Stimulated activated CD4-positive, alpha-beta T cell treated with anti-CD3 and anti-CD28 coated beads, Interleukin-12 subunit alpha, Interleukin-12 subunit beta, amount 100 ng/mL, for 48 hours (primary cell): Measurements from ENCODE around the gene LLCFC1.

Experiments used
- DNase-seq, 3 donors: peaks; one replicate each; pipeline ENCODE4 v3.0.0-alpha.2; 2020; ENCODE audit warnings: low read depth in 2 of 3, low spot score in 1 of 3

The LLCFC1 gene

GRCh38 chr7:142939226-142939910 lies at the start of gene LLCFC1:
TSS of gene LLCFC1 (plus strand) at chr7:142939484. CDS start at chr7:142939622, 138 bp downstream.
- DNase-seq = no peak

DNA sequence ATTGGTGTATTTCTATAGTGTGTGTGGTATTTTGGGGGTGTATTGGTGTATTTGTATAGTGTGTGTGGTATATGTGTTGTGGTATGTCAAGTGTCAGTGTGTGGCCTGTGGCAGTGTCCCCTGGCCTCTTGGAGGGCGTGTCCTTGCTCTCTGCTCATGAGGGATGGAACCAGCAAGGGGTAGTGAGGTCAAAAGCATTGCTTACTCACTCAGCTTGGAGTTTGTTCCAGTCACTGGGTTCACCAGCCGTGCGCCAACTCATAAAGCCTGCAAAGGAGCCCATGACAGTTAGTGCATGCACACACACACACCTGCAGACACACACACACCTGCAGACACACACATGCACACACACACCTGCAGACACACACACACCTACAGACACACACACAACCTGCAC lies 49.5 kb upstream of the LLCFC1 start:
- DNase-seq = no peak

DNA sequence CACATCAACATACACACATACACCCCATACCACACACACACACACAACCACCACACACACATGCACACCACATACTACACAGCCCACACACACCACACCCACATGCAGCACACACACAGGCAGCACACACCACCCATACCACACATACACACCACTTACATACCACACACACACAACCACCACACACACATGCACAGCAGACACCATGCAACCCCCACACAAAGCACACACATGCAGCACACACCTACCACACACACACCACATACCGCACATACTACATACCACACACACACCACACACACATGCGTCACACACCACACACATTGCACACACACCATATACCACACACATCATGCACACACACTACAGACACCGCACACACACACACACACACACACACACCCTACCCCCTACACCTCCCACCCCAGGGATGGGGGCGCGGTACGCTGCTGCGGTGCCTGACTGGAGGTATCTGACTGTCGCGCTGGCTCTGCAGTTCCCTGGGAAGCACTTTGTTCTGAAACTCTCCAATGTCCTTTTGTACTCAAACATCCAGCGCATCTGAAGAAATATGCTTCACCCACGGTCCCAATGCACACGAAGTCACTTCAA lies 48.3 kb upstream of the LLCFC1 start:
- DNase-seq = no peak

DNA sequence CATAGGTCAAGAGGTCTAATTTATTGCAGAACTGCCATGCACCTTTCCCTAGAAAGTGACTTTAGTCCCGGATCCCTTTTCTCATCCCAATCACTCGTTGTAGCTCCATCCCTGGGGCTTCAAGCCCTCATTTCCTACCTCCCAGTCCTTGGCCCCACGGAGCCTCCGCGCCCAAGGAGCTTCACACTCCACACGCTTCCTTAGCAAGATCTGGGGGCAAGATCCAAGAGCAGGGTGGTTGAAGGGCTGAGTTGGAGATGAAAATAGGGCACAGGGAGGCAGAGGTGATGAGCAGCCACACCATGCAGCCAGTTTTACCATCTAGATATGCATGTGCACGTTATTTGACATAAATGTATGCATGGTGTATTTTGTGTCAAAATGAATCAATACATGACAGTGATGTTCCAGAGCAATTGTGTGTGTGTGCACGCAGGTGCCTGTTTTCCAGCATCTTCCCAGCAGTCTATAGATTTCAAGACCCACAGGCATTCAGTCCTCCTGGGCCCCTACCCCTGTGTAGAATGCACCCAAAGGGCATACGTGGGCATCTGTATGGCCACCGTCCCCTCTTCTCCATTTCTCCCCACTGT lies 47.7 kb upstream of the LLCFC1 start:
- DNase-seq = no peak

GRCh38 chr7:142892951-142893350 lies 46.3 kb upstream of the LLCFC1 start:
- DNase-seq = no peak

- DNase-seq = no peak
Observed at GRCh38 chr7:142894112-142894984, 44.9 kb upstream of the LLCFC1 start.

DNA sequence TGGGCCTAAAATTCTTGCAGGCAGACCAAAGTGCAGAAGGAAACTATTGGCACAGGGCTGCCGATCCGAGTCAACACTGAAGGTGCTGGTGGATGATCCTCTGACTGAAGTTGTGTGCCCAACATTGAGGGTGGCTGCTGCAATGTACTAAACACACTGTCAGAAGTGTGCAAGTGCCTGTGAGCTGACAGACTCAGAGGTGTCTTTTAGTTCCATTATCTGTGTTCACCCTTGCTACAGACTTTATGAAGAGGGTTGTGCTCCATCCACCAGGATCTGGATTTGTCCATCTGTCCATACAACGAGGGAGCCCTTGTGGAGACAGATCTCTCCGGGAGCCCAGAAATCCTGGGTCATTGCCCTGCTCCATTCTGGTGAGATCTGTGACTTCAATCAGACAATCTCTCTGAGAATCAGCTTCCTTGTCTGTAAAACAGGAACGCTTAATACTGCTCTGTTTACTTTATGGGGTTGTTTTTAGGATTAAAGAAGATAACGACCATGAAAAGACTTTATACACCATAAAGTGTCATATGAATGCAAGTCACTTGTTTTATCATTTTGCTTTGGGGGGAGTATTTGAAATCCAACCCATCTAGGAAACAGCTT lies 44.2 kb upstream of the LLCFC1 start:
- no peak for DNase-seq

DNA sequence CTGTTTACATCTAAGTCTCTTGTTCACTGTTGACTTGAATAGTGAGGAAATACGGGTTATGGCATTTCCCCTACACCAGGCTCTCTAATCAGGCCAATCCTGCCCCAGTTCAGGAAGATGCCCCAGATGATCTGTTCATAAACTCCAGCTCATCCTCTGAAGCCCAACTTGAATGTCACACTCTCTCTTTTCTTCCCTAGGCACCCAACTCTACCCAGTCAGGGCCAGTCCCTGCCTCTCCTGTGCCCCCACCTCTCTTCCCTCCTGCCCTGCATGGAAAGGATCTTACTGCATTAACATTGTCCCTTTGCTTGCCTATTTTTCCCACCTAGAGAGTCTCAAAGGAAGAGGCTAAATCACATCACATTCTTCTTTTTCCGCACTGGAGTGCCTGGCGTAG lies 43.1 kb upstream of the LLCFC1 start:
- no peak for DNase-seq

DNA sequence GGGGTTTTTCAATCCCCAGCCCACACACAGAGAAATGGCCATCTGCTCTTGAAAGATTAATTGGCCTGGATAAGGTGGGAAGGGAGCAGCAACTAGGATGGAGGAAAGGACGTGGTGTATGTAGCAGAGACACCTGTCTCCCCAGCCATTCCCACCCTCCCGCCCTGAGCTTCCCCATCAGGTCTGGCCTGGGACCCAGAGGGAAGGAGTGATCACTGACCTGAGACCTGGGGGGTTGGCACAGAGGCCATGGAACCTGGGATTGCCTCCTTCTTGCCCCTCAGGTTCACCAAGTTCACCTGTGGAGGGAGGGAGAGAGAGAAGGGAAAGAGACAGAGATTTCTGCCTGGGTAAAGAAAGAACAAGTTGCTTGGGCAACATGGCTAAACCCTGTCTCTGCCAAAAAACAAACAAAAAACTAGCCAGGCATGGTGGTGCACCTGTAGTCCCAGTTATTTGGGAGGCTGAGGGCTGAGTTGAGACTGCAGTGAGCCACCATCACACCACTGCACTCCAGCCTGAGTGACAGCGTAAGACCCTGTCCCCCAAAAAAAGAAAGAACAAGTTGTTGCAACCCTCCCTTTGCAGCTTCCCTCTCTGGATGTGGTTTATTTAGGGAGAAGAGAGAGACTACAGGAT lies 42.4 kb upstream of the LLCFC1 start:
- no peak for DNase-seq

GRCh38 chr7:142897691-142898090 lies 41.6 kb upstream of the LLCFC1 start:
- DNase-seq = no peak

- DNase-seq = no peak
Observed at GRCh38 chr7:142898377-142899170, 40.7 kb upstream of the LLCFC1 start.

DNA sequence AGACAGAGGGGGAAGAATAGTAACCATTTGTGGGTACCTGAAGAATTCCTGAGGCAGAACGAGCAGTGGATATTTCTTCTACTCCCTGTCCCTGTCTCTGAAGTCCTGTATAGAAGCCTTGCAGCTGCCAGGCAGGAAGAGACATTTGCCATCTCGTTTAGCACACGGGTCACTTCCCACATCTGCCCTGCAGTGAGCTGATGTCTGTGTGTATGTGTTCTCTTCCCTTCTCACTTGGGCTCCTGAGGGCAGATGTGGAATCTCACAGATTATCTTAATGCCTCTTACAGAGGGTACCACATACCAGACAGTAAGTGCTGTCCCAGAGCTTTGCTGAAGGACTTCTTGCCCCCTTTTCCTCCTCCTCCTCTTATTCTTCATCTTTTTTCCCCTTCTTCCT lies 39.6 kb upstream of the LLCFC1 start:
- DNase-seq = no peak

DNA sequence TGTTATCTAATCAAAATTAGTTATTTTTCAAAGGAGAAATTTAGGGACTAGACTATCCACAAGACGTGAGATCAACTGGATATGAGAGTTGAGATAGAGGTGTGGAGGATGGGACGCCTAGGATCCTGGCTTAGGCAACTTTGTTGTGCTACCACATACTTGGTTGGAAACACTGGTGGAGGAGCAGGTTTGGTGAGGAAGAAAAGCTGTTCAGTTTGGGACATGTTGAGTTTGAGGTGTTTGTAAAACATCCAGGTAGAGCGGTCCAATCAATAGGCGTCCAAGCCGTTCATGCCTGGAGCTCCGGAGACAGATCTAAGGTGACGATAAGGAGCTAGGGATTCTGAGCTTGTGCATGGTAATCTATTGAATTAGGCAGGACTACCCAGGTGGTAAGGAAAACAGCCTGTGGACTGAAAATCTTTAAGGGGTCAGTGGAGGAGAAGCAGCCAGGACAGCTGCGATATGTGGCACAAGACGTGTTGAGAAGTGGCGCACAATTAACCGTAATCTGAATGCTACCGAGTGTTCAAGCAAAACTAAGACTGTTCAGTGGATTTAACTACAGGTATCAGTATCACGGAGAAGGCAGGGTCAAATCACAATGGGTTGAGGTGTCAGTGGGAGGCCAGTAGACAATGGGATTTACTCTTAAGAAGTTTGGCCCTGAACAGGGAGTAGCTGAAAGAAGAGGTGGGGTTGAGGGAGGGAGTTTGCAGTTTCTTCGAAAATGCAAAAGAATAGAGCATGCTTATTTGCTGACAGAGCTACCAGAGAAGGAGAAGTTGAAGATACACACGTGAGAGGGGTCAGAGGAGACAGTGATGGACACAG lies 37.6 kb upstream of the LLCFC1 start:
- DNase-seq = no peak

- DNase-seq = no peak
Observed at GRCh38 chr7:142904128-142904527, 35.2 kb upstream of the LLCFC1 start.

DNA sequence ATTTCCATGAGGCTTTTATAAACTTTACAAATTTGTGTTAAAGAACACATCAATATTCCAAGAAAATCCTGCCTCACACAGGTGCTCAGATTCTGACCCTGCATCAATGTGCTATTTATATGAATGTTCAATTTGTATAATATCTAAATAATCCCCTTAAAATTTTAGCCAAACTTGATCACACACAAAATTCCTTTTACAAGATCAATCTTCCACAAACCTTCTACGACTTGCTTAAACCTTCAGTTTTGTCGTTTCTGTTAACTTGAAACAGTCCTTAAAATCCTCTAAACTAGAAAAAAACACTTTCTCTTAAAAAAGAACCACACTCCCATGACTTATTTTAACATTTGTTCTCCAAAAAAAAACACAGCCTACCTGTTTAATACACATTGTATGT lies 33.5 kb upstream of the LLCFC1 start:
- no peak for DNase-seq

GRCh38 chr7:142906643-142907042 lies 32.6 kb upstream of the LLCFC1 start:
- no peak for DNase-seq

GRCh38 chr7:142908290-142908689 lies 31.0 kb upstream of the LLCFC1 start:
- no peak for DNase-seq

DNA sequence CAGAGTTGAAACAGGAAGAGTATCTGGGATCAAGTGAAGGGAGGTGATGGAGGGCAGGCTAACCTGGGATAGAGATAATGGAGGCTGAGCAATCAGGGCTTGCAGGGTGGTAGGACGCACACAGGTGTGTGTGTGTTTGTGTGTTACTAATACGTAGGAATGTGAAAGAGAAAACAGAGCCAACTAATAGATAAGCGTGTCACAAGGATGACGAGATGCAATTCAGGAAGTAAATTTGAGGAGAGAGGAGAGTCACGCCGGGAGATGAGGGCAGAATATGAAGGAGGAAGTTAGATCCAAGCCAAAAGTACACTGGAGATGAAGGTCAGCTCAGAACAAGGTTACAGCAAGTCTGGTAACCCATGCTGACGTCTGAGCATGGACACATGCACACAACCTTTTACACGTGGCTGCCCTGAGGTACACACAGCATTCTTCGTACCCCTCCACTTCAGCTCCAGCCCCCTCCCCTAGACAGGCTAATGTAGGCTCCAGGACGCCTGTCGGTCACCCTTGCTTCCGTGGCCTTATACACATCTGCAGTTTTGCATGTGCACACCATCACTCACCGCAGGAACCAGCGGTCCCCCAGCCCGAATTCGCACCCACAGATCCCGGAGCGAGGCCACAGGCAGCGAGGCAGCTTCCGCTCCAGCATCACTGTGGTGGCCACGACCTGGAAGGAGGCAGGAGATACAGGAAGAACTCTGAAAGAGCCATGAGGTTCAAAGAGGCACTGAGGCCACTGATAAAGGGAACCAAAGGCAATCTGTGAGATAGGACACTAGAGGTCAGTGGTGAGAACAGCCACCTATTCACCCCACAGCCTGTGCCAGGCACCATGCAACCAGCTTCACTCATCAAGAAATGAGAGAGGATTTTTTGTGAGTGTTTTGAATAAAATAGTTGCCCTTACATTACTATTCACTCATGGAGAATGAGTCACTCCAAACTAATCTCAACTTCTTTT lies 30.1 kb upstream of the LLCFC1 start:
- no peak for DNase-seq
